ENCODE results near the gene TGFBR3L.
"Not testable (repeated sequence)": the region's sequence is repeated elsewhere in the genome, so short reads cannot be mapped to it uniquely, and the experiment has no call there.

Gene TGFBR3L

GRCh38 chr19:7928334-7928706 is 13.7 kb downstream of the TGFBR3L start:
- no peak for DNase-seq (ENCODE audit: low read depth)

DNA sequence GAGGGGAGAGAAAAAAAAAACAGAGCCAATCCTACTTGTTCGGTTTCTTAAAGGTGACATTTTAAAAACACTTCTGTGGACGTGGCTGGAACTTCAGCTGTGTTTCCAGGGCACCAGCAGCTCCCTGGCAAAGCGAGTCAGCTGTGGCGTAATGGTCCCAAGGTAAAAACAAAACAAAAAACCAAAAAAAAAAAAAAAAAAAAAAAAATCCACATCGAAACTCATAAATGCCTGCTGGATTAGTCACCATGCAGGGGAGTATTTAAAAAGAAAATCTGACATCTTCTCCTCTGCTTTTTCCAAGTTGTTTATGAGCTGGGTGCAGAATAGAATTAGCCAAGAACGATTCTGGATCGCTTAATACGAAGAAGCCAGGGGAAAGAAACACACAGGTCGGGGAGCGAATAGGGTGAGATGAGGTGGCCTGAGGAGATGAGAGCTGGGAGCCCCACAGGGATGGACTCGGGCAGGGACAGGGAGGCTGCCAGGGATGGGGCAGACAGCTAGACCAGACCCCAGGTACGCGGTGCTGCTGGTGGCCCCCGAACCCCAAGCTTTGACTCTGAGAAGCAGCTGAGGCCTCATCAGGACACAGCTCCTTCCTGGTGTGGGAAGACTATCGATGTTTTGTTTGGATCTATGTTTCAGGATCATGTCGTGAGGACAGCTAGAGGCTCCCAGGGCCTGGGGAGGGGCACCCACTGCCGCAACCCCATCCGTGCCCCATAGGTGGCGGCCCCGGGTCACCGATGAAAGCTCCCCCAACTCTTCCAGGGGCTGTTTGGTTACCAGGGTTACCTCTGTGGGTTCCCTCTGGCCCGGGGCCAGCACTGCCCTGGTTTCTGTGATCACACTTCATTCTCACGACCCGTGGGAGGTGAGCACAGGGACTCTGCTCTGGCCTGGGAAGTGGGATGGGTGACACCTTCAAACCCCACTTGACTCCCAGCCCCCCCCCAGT is 14.4 kb downstream of the TGFBR3L start:
- peak; percentile 63 for DNase-seq (ENCODE audit: low read depth)

GRCh38 chr19:7930030-7930429 is 15.4 kb downstream of the TGFBR3L start:
- DNase-seq (ENCODE audit: low read depth) = not testable (repeated sequence)

DNA sequence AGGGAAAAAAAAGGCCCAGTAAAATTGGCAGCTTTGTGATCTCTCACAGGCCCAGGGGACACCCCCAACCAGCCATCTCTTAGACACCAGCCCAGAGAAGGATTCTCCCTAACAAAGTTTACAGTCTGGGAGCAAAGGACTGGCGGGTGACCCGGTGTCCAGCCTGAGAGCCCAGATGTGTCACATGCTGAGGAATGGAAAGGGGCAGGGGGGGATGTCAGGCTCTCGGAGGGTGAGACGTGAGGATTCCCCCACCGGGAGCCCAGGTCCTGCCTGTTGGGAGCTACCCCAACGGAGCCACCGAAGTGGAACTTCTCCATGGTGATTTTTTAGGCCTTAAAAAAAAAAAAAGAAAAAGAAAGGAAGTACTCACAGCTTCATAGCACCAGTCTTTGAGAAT is 16.1 kb downstream of the TGFBR3L start:
- no peak for DNase-seq (ENCODE audit: low read depth)

GRCh38 chr19:7931221-7932061 is 16.8 kb downstream of the TGFBR3L start:
- DNase-seq (ENCODE audit: low read depth) = no peak

DNA sequence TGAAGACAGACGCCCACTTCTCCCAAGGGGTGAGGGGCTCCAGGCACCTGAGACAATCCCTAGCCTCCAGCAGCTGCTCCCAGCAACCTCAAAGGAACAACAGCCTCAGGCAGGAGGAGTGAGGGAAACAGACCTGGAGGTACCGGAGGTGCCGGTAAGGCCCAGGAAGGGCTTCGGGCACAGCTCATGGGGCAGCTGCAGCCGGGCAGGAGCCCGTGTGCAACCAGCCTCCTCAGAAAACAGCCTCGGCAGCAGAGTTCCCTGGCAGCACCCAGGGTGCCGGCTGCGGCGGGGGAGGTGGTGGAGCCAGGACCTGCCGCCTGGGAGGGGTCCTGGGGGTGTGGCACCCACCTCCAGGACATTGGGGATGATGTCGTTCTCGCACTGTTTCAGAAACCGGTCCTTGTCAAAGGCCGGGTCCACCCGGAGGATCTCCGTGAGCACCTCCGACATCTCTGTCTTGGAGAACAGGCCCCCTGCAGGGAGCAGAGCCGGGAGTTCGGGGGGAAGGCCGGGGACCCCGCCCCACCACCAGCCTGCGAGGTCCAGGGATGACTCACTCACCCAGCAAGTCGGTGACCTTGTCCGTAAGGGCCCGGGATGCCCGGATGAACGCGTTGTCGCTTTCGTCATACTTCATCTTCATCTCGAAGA is 17.8 kb downstream of the TGFBR3L start:
- no peak for DNase-seq (ENCODE audit: low read depth)

GRCh38 chr19:7932930-7933300 is 18.3 kb downstream of the TGFBR3L start:
- no peak for DNase-seq (ENCODE audit: low read depth)

DNA sequence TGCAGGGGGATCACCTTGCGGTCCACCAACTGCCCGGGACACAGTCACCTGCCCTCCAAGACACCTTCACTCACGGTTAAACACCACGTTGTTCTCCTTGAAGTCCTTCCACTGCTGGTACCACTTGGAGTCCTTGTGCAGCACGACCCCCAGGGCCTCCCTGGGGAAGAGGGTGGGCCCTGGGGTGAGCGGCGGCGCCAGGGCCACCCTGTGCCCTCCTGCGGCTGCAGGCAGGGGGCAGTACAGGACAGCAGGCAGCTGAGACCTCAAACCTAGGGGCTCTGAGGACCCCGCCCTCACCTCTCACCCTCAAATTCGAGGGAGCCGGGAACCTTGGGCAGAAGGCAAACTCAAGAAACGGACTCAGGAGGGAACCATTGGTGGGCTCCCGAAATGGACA is 18.8 kb downstream of the TGFBR3L start:
- DNase-seq (ENCODE audit: low read depth) = no peak

- no peak for DNase-seq (ENCODE audit: low read depth)
Observed at GRCh38 chr19:7933828-7934725, 19.4 kb downstream of the TGFBR3L start.

GRCh38 chr19:7934766-7935165 is 20.1 kb downstream of the TGFBR3L start:
- no peak for DNase-seq (ENCODE audit: low read depth)

DNA sequence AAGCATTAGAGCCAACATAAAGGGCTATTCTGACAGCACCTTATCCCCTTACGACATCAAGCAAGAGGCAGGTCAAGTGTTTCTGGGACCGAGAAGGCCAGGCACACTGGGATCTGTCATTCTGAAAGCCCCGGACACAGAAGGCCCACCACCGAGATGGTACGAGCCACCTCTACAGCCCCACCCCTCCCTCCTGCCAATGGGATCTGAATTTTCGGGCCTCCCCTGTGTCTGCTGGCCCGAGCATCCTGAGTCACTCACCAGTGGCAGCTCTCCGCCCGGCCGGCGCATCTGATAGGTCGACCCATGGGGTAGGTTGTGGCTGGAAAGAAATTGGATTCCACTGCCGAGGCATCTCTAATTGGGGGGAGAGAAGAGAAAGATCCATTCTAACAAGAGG is 26.2 kb downstream of the TGFBR3L start:
- DNase-seq (ENCODE audit: low read depth) = no peak

DNA sequence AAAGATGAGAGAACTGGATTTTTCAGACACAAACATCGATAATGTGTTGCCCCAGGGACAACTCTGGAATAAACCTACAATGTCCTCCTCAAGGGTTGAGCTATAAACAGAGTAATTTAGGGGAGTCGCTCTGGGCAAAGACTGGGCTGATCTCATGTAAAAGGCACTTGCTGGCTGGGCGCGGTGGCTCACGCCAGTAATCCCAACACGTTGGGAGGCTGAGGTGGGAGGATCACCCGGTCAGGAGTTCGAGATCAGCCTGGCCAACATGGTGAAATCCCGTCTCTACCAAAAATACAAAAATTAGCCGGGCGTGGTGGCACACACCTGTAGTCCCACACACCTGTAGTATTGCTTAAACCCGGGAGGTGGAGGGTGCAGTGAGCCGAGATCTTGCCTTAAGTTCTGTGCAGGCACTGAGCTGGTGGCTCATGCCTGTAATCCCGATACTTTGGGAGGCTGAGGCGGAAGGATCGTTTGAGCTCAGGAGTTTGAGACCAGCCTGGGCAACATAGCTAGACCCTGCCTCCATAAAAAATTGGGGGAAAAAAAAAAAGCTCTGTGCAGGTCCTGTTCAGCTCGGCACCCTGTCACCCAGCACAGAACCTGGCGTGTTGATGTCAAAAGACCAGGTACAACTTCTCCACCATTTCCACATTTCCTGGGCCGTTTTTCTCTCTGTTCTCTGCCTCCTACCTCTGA is 27.4 kb downstream of the TGFBR3L start:
- DNase-seq (ENCODE audit: low read depth) = no peak

DNA sequence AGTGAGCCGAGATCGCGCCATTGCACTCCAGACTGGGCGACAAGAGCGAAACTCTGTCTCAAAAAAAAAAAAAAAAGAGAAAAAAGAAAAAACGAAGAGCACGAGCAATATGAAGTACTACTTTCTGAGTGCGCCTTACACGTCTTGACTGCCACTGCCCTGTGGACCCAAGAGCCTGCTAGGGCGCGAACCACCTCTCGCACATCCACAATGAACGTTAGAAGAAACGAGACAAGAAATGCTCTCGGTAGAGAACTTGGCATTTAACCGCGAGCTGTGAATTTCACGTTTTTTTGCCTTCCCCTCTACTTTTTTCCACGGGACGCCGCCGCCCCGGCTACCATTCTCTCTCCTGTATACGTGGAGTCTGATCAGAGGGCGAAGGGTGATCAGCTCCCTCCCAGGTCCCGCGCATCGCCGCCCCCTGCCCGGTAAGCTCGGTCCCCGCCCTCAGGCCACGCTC is 28.4 kb downstream of the TGFBR3L start:
- no peak for DNase-seq (ENCODE audit: low read depth)

DNA sequence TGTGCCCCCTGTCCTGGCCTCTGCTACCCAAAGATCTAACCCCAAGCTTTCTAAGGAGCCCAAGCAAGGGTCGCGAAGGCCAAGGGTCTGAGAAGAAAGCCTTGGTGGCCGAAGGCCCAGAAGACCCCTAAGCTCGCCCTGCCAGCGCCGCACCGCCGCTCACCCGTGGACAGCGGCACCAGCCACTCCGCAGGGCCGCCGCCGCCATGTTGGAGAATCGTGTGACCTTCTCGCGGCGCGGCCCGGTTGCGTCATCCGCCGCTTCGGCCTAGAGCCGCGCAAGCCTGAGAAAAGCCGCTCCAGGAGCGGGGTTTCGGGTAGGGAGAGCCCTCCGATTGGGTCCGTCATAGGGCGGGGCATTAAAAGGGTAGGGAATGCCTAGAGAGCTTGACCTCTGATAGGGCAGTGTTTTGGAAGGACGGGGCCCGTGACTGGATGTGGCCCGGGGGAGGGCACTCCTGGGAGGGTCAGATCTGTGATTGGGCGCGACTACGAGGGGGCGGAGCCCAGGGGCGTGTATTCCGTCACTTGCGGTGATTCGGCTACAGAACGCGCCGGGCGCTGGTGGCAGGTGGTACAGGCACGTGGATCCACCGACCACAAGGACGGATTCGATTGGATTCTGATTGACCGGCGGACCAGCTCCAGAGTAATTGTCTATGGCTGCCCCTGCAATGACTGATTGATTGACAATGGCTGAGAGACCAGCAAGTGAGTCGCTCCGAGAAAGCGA is 29.0 kb downstream of the TGFBR3L start, which contains the start of gene TIMM44:
Gene TIMM44 (minus strand): TSS at position 223 of the 733 bp plus-strand sequence. CDS start 15 bp downstream, at position 208.
- DNase-seq (ENCODE audit: low read depth) = peak; percentile 96

DNA sequence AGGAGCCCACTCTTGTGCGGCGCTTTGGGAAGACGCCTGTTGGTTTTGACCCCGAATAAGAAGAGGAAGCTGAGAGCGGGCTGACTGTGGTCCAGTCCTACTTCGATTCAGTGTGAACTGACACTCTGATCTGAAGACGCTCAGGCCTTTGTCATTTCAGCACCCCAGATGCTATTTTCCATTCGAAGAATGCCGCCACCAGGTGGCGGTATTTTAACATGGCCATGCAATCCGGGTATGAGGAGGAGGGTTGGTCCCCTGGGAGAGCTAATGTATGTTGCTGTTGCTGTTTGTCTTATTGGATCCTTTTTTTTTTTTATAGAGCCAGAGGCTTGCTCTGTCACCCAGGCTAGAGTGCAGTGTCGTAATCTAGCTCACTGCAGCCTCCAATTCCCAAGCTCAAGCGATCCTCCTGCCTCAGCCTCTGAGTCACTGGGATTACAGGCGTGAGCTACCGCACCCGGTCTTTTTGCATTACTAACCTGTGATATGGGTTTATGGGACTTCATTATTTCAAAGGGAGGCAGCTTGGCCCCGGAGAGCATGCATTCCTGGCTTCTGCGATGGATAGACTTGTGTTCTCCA is 29.6 kb downstream of the TGFBR3L start:
- peak; percentile 85 for DNase-seq (ENCODE audit: low read depth)

- DNase-seq (ENCODE audit: low read depth) = no peak
Observed at GRCh38 chr19:7947939-7948338, 33.3 kb downstream of the TGFBR3L start.

DNA sequence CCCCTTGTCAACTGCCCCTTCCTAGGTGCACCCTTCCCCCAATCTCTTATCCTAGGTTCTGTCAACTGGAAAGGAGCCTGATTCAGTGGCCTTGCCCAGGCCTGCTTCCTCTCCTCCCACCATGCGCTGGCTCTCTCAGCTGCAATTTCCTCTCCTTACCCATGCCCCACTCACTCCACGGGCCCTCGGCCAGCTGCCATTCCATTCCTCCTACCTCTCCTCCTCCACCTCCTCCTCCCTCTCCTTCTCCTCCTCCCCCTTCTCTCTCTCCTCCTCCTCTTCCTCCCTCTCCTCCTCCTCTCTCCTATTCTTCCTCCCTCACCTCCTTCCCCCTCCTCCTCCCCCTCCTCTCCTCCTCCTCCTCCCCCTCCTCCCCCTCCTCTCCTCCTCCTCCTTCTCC is 38.4 kb downstream of the TGFBR3L start:
- no peak for DNase-seq (ENCODE audit: low read depth)

- DNase-seq (ENCODE audit: low read depth) = no peak
Observed at GRCh38 chr19:7953576-7953975, 38.9 kb downstream of the TGFBR3L start.

DNA sequence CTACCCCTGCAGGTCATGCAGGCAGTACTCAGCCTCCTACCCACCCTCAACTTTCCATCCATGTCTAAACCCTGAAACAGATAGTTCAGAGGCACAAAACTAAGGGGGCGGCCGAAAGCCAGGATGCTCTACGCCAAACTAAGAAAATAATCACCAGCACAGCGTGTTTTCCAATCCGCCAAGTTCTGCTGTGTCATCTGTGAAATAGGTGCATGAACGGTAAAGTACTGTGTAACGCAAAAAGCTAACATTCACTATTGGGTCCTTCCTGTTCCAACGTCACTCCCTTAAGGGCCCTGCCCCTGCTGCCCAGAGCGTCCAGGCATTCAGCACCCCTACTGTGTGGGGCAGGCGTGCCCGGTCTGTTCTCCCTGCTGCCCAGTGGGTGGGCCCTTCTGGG is 41.1 kb downstream of the TGFBR3L start:
- DNase-seq (ENCODE audit: low read depth) = no peak

GRCh38 chr19:7959211-7959610 is 44.6 kb downstream of the TGFBR3L start:
- DNase-seq (ENCODE audit: low read depth) = no peak

Measured in activated T-cell treated with anti-CD3 and anti-CD28 coated beads for 1 hour (primary cell).